Stimulated activated CD8-positive, alpha-beta memory T cell treated with anti-CD3 and anti-CD28 coated beads, Interleukin-7, amount 100 ng/mL, for 4 hours (primary cell): Measurements from ENCODE around the gene RASSF5.

Experiments used
- DNase-seq, 2 donors: peaks; one replicate each; pipeline ENCODE4 v3.0.0-alpha.2; 2020; ENCODE audit warnings: low read depth in 2 of 2

RASSF5 gene

GRCh38 chr1:206507284-206508129 is at the start of gene RASSF5:
Gene RASSF5 (plus strand): TSS chr1:206507531. CDS start chr1:206507603, 72 bp downstream.
- DNase-seq, result peak; percentile 47 to 74

GRCh38 chr1:206459703-206460102 is 47.6 kb upstream of the RASSF5 start:
- no peak for DNase-seq

GRCh38 chr1:206460836-206461426 is 46.4 kb upstream of the RASSF5 start:
- no peak for DNase-seq

GRCh38 chr1:206461602-206462455 is 45.5 kb upstream of the RASSF5 start:
- DNase-seq, result peak; percentile 41 to 73

DNA sequence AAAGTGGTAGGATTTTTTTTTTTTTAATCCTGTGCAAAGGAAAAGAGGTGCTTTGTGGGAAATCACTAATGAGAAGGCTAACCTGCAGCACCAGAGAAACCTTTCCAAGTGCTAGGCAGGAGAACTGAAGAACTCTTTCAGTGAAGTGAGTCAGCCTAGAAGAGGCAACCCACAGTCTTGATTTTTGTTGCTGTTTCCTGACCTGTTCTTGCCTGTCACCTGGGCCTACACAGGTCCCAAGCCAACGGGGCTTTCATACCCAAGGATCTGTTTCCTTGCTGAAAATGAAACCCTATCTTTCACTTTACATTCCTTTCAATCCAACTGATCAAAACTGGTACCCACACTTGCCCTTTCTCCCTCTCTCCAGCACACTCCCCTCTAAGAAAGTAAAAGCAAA is 44.2 kb upstream of the RASSF5 start:
- DNase-seq, result no peak

DNA sequence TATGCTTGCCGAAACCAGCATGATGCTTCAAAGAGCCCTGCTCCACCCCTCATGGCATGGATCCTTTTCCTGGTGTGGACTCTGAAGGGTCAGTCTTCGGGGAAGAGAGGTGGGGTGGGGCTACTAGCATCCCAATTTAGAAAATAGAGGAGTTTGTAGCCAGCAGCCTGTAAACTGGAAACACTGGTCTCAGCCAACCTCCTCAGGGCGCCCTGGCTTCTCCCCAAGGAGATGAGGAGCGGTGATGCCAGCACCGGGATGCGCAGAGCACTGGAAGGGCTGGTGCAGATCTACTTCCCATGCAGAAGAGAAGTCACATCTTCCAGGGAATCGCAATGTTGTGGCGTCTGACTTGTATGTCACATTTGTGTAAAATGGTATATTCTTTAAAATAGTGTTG is 43.4 kb upstream of the RASSF5 start:
- no peak for DNase-seq

- DNase-seq, result no peak
Observed at GRCh38 chr1:206464456-206464964, 42.8 kb upstream of the RASSF5 start.

DNA sequence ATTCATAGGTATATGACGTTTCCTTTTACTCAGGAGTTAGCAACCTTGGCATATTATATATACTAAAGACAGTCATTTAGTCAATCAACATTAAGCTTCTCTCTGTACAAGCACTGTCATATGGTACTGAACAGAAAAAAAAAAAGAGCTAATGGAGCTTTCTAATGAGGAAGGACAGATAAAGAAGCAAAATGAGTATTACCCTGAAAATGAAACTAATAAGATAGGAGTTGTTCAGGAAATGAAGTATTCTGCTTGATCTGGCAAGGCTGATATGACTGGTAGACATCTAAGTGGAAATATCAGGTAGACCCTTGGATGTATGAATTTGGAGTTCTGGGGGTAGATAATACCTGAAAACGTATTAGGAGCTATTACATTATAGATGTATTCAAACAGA is 41.4 kb upstream of the RASSF5 start:
- no peak for DNase-seq

GRCh38 chr1:206466840-206467649 is 40.3 kb upstream of the RASSF5 start:
- no peak for DNase-seq

DNA sequence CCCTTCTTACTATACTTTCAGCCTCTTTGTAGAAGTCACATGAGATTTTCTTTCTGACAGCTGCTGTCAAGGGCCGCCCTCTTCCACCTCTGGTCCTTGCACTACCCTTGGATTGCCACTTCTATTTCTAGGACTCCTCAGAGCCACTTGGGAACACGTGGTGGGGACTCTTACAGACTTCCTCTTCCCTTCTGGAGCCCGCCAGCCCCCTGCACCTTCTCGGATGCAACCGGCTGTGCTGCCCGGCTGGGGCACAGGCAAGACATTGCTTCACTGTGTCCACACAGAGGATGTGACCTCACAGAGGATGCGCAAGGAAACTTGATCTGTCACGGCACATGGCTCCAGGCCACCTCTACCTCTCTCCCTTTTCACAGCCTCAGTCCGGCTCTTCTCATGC is 39.4 kb upstream of the RASSF5 start:
- DNase-seq, result no peak

- DNase-seq, result no peak
Observed at GRCh38 chr1:206468571-206468970, 38.8 kb upstream of the RASSF5 start.

- DNase-seq, result no peak
Observed at GRCh38 chr1:206469411-206469932, 37.9 kb upstream of the RASSF5 start.

DNA sequence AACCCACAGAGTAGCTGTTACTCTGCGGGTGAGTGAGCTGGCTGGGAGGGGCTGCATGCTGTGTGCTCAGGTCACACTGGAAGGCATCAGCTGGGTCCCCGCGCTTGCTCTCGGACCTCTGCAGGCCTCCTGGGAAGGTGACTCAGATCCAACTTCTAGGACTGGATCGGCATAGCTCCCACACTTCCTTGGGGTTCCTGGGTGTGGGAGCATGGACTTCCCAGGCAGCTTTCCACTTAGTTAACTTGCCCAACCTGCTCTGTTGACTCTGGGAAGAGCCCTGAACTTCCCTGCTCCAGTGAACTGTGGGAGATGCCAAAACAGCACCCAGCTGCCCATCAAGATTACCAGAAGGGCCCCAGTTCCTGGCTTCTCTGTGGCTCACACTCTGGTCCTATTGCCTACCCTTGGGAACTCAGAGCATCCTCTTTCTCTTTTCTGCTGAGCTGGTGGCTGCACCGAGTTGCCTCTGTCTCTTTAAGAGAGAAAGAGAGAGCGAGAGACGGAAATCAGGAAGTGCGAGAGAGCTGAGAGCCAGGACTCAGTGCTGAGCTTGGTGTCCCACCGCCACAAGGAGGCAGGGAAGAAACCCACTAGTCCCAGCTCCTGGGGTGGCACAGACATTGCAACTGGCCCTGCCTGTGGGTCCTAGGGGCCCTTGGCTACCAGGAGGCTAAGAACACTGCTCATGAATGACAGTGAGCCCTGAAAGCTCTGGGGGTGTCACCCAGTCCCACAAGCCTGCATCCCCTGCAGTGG is 37.2 kb upstream of the RASSF5 start, which contains the start of gene IKBKE:
TSS of gene IKBKE (plus strand) at position 544 of the 759 bp plus-strand sequence. CDS start 2,752 bp downstream, outside the sequence.
- DNase-seq, result peak in 1 of 2 donors; percentile 19

DNA sequence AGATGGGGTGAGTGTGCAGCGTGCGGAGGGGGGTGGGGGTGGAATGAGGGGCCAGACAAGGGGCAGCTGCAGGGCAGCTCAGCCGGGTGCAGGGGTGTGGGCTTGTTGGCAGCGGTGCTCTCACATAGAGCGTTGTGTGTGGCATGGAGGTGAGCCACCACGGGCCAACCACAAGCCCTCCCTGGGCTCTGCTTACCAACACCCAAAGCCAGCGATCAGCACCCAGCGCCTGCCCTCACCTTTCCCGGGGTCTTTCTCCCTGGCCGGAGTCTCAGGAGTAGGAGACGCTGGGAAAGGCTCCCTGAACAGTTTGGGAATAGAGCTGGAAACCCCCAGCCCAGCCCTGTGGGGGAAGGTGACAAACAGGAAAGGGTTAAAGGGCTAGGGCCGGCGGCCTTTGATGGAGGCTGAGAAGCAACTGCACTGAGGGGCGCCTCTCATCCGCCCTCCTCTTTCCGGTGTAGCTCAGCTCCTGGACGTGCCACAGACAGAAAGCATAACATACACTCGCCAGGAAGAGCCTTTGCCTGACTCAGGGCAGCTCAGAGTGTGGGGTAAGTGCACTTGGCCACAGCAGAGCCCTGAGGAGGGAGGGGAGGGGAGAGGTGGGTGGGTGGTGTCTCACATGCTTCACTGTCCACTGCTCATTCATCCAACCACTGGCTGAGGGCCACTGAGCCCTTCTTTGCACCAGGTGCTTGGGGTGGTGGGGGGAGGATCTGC is 36.5 kb upstream of the RASSF5 start:
- peak in 1 of 2 donors; percentile 35 for DNase-seq

DNA sequence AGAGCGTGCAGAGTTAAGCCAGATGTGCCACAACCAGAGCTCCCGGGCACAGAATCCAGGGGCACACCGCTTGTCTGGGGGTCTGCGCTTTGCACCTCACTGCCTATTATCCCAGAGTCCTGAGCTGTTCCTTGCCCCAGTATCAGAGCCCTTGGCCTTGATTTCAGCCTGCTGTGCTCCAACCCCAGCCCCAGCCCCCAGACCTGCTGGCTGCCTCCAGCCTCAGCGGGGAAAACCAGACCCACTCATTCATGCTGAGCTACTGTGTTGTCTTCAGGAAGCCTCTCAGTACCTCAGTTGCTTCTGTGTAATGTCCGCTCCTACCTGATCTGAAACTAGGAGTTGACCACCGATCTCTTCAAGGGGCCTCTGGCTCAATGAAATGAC is 35.9 kb upstream of the RASSF5 start:
- no peak for DNase-seq

- no peak for DNase-seq
Observed at GRCh38 chr1:206472024-206472423, 35.3 kb upstream of the RASSF5 start.

DNA sequence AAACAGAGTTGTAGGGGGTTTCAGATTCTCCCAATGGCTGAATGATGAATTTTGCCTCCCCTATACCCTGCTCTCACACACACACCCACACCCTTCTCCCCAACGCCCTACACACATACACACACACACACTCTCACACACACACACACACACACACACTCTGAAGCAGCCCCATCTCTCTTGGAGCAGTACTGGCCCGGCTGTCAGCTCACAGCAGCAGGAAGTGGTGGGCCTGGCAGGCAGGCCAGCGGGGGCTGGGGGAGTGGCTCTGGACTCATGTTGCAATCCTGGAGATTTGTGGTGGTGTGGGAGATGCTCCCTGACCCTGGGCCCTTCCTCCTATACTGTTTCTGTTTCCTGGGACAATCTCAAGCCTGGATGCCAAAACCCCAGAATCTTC is 34.9 kb upstream of the RASSF5 start:
- DNase-seq, result no peak

GRCh38 chr1:206472886-206473285 is 34.4 kb upstream of the RASSF5 start:
- DNase-seq, result no peak

DNA sequence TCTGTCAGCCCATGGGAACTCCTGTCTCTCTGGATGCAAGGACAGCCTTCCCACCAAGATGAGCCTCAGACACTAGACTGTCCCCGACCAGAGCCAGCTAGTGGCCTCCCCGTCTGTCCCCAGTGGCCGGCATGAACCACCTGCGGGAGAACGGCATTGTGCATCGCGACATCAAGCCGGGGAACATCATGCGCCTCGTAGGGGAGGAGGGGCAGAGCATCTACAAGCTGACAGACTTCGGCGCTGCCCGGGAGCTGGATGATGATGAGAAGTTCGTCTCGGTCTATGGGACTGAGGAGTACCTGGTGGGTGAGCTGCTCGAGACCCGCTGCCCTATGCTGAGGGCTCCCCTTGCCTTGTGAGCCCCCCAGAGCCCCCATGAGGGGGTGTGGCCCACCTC is 31.3 kb upstream of the RASSF5 start:
- DNase-seq, result no peak

DNA sequence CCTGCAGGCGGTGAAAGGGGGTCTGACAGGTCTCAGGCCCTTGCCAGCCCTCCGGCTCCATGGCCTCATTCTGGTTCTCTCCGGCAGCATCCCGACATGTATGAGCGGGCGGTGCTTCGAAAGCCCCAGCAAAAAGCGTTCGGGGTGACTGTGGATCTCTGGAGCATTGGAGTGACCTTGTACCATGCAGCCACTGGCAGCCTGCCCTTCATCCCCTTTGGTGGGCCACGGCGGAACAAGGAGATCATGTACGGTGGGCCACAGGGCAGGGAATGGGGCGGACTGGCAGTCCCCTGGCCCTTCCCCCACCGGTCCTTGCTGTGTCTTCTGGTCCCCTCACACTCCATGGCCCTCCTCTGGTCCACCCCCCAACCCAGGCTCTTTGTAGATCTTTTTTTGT is 30.7 kb upstream of the RASSF5 start:
- no peak for DNase-seq
